Glutamatergic neuron (in vitro differentiated cells): ENCODE data around the gene KRTAP5-6. TPM values are rescaled to one million over a fixed set of nuclear protein-coding genes. Genes with fewer than 3 reads are reported as not detected.

Experiments
- DNase-seq: peaks from one replicate; pipeline ENCODE4 v3.0.0; 2022
- H3K27ac Mint-ChIP-seq: one replicate; pipeline ENCODE4 v1.8.0; 2020; ENCODE audit warnings: mild to moderate bottlenecking, mixed read lengths, inconsistent platforms; ENCODE audit not compliant: unreplicated experiment
- H3K27me3 Mint-ChIP-seq: one replicate; pipeline ENCODE4 v1.8.0; 2020; ENCODE audit warnings: mild to moderate bottlenecking, moderate library complexity, mixed read lengths, inconsistent platforms; ENCODE audit not compliant: unreplicated experiment
- H3K36me3 Mint-ChIP-seq: one replicate; pipeline ENCODE4 v1.8.0; 2020; ENCODE audit warnings: mild to moderate bottlenecking, mixed read lengths, inconsistent platforms; ENCODE audit not compliant: unreplicated experiment
- H3K4me1 Mint-ChIP-seq: one replicate; pipeline ENCODE4 v1.8.0; 2020; ENCODE audit warnings: mild to moderate bottlenecking, low read depth, mixed read lengths, inconsistent platforms; ENCODE audit not compliant: unreplicated experiment
- H3K4me3 Mint-ChIP-seq: one replicate; pipeline ENCODE4 v1.8.0; 2020; ENCODE audit warnings: mild to moderate bottlenecking, mixed read lengths, inconsistent platforms; ENCODE audit not compliant: unreplicated experiment
- H3K9me3 Mint-ChIP-seq: one replicate; pipeline ENCODE4 v1.8.0; 2020; ENCODE audit warnings: mild to moderate bottlenecking, moderate library complexity, mixed read lengths, inconsistent platforms; ENCODE audit not compliant: unreplicated experiment
- CTCF ChIP-seq: fragments of 200-600 bp; sonication (generic); IDR thresholded peaks from one replicate; pipeline ENCODE4 v1.5.0; 2021; ENCODE audit not compliant: partially characterized antibody, unreplicated experiment
- total RNA-seq: library from RNA; stranded (reverse); fragmentation: NEBNext Ultra II Directional; extraction: Animal tissue kit (Norgen Biotek cat#: 25700); gene quantifications from one replicate; pipeline ENCODE4 v1.2.1, GENCODE V29; 2021; ENCODE audit not compliant: unreplicated experiment

Gene KRTAP5-6
- total RNA-seq, 1 donor from 2014 or later: not detected

- TF ChIP-seq CTCF: no peak
- peaks cover 12% of the 10 kb centered on the region for H3K27me3 Mint-ChIP-seq
- DNase-seq: no peak
- no peaks in the 10 kb centered on the region for H3K4me1 Mint-ChIP-seq
- no peak overlapping the region for H3K4me3 Mint-ChIP-seq
- H3K9me3 Mint-ChIP-seq: peaks cover 7% of the 10 kb centered on the region
- H3K27ac Mint-ChIP-seq: no peak overlapping the region
- peaks cover 20% of the 10 kb centered on the region for H3K36me3 Mint-ChIP-seq
Observed at GRCh38 chr11:1699771-1700170, 2.8 kb downstream of the KRTAP5-6 start.

GRCh38 chr11:1701091-1701807, 4.3 kb downstream of the KRTAP5-6 start:
- Mint-ChIP-seq H3K4me1 (no peaks in the 10 kb centered on the region), H3K27me3 (peaks cover 11% of the 10 kb centered on the region), H3K27ac (no peak overlapping the region), H3K9me3 (peaks cover 9% of the 10 kb centered on the region), H3K36me3 (peaks cover 13% of the 10 kb centered on the region), H3K4me3 (no peak overlapping the region)
- no peak for DNase-seq
- no peak for TF ChIP-seq CTCF

- no peak for TF ChIP-seq CTCF
- Mint-ChIP-seq H3K27ac (no peak overlapping the region), H3K27me3 (peaks cover 7% of the 10 kb centered on the region), H3K4me1 (peaks cover under 1% of the 10 kb centered on the region), H3K36me3 (peaks cover 11% of the 10 kb centered on the region), H3K9me3 (peaks cover 12% of the 10 kb centered on the region), H3K4me3 (no peak overlapping the region)
- no peak for DNase-seq
Observed at GRCh38 chr11:1702506-1702905, 5.5 kb downstream of the KRTAP5-6 start.

- Mint-ChIP-seq H3K4me3 (no peak overlapping the region), H3K27me3 (peaks cover 3% of the 10 kb centered on the region), H3K4me1 (peaks cover 2% of the 10 kb centered on the region), H3K9me3 (peaks cover 12% of the 10 kb centered on the region), H3K27ac (no peak overlapping the region), H3K36me3 (peaks cover 9% of the 10 kb centered on the region)
- DNase-seq: no peak
- no peak for TF ChIP-seq CTCF
Observed at GRCh38 chr11:1703146-1703545, 6.2 kb downstream of the KRTAP5-6 start.

- no peak overlapping the region for H3K27ac Mint-ChIP-seq
- H3K36me3 Mint-ChIP-seq: peaks cover 5% of the 10 kb centered on the region
- no peak for TF ChIP-seq CTCF
- peaks cover 2% of the 10 kb centered on the region for H3K4me1 Mint-ChIP-seq
- no peak for DNase-seq
- no peaks in the 10 kb centered on the region for H3K27me3 Mint-ChIP-seq
- peaks cover 12% of the 10 kb centered on the region for H3K9me3 Mint-ChIP-seq
- H3K4me3 Mint-ChIP-seq: no peak overlapping the region
Observed at GRCh38 chr11:1705126-1706052, 8.4 kb downstream of the KRTAP5-6 start.
